PC-9 (cell line): ENCODE measurements around the gene NKAIN2. TPM values are rescaled to one million over a fixed set of nuclear protein-coding genes. Genes with fewer than 3 reads are reported as not detected.

Experiments used
- BruUV-seq: library from RNA; stranded (reverse); fragments of 400-500 nt; replicated peaks from 2 replicates; lab custom pipeline; 2021; lab: Mats Ljungman, UMichigan
- CTCF ChIA-PET: fragments of 300-600 bp; sonication (Branson Sonifier 250); formaldehyde crosslinking; loops from one replicate; lab custom pipeline; 2022; ENCODE audit warnings: antibody characterized with exemption; lab: Charles Lee
- POLR2A ChIA-PET: fragments of 300-600 bp; sonication (Branson Sonifier 250); formaldehyde crosslinking; loops from one replicate; lab custom pipeline; 2022; ENCODE audit warnings: antibody characterized with exemption; ENCODE audit not compliant: unreplicated experiment; lab: Charles Lee
- DNase-seq, 2 experiments: peaks; one replicate each; pipeline versions ENCODE4 v3.0.0 to v3.0.0-alpha.2; 2015 to 2022; ENCODE audit warnings: mixed read lengths in 1 of 2
- H2AFZ ChIP-seq: fragments of 200-600 bp; sonication (generic); 2 replicates; pipeline ENCODE4 v1.8.1; 2017; ENCODE audit warnings: antibody characterized with exemption
- H3F3A ChIP-seq: fragments of 200-600 bp; sonication (generic); 2 replicates; pipeline ENCODE4 v1.8.1; 2017; ENCODE audit warnings: antibody characterized with exemption, mild to moderate bottlenecking, low read depth; ENCODE audit not compliant: insufficient read depth
- H3K27ac ChIP-seq: fragments of 200-600 bp; sonication (generic); 2 replicates; pipeline ENCODE4 v1.6.1; 2016; ENCODE audit warnings: mixed run types
- H3K27me3 ChIP-seq: fragments of 200-600 bp; sonication (generic); 2 replicates; pipeline ENCODE4 v1.6.1; 2016; ENCODE audit warnings: low read depth, mixed run types; ENCODE audit not compliant: insufficient read depth
- H3K36me3 ChIP-seq: fragments of 200-600 bp; sonication (generic); 2 replicates; pipeline ENCODE4 v1.6.1; 2016; ENCODE audit warnings: low read depth, mixed run types
- H3K4me1 ChIP-seq: fragments of 200-600 bp; sonication (generic); replicated peaks from 2 replicates; pipeline ENCODE4 v1.6.1; 2016; ENCODE audit warnings: mixed run types; ENCODE audit not compliant: insufficient read depth
- H3K4me2 ChIP-seq: fragments of 200-600 bp; sonication (generic); 2 replicates; pipeline ENCODE4 v1.6.1; 2017; ENCODE audit warnings: mixed run types
- H3K4me3 ChIP-seq: fragments of 200-600 bp; sonication (generic); 2 replicates; pipeline ENCODE4 v1.6.1; 2016; ENCODE audit warnings: mixed run types
- H3K79me2 ChIP-seq: fragments of 200-600 bp; sonication (generic); 2 replicates; pipeline ENCODE4 v1.6.1; 2017; ENCODE audit warnings: low read depth, mixed run types
- H3K9me2 ChIP-seq: fragments of 200-600 bp; sonication (generic); 2 replicates; pipeline ENCODE4 v1.8.1; 2017; ENCODE audit warnings: mild to moderate bottlenecking; ENCODE audit not compliant: insufficient read depth
- H3K9me3 ChIP-seq: fragments of 200-600 bp; sonication (generic); 2 replicates; pipeline ENCODE4 v1.8.1; 2016; ENCODE audit warnings: low read depth; ENCODE audit not compliant: insufficient read depth
- H4K20me1 ChIP-seq: fragments of 200-600 bp; sonication (generic); 2 replicates; pipeline ENCODE4 v1.8.1; 2017; ENCODE audit not compliant: insufficient read depth
- CTCF ChIP-seq: fragments of 200-600 bp; sonication (generic); conservative IDR thresholded peaks from 2 replicates; pipeline ENCODE4 v1.6.1; 2017; ENCODE audit warnings: mixed run types, antibody characterized with exemption, mild to moderate bottlenecking, moderate library complexity
- EZH2 ChIP-seq: fragments of 200-600 bp; sonication (generic); IDR thresholded peaks from 2 replicates; pipeline ENCODE4 v1.8.0; 2017; ENCODE audit warnings: antibody characterized with exemption, low read depth
- intact Hi-C: fragments of 100-400 bp; cut with micrococcal nuclease; formaldehyde crosslinking; loops from one replicate; pipeline ENCODE4 v1.10.0; 2022; ENCODE audit not compliant: unreplicated experiment
- total RNA-seq: library from RNA; stranded (reverse); gene quantifications from 2 replicates; pipeline ENCODE4 v1.2.3, GENCODE V29; 2021

The NKAIN2 gene
- total RNA-seq, 1 experiment from 2014 or later, result not detected

- no peak for TF ChIP-seq CTCF
- TF ChIP-seq EZH2, result no peak
- intact Hi-C loops, result no loop called here
Observed at GRCh38 chr6:123770247-123770949, 33.3 kb upstream of the NKAIN2 start.

GRCh38 chr6:123771126-123771525 lies 32.5 kb upstream of the NKAIN2 start:
- CTCF ChIA-PET, result no interaction called here

More at GRCh38 chr6:123770247-123770949, 33.3 kb upstream of the NKAIN2 start:
- no peak for DNase-seq
- no peaks in the 10 kb centered on the region; the same call in 1 of the 2 replicates for H3K9me3 ChIP-seq
- BruUV-seq, result no TSS peak
- H3K4me3 ChIP-seq, result no peak overlapping the region
- no peaks in the 10 kb centered on the region for H4K20me1 ChIP-seq
- ChIA-PET POLR2A (no interaction called here), CTCF (no interaction called here)
- no peaks in the 10 kb centered on the region for H3F3A ChIP-seq
- H3K27me3 ChIP-seq, result no peaks in the 10 kb centered on the region
- H2AFZ ChIP-seq, result no peak overlapping the region
- no peaks in the 10 kb centered on the region for H3K9me2 ChIP-seq
- H3K79me2 ChIP-seq, result no peaks in the 10 kb centered on the region
- H3K4me1 ChIP-seq, result 0 out of 2 replicates have a peak, but pooled peaks cover 5% of the 10 kb centered on the region
- no peak overlapping the region for H3K27ac ChIP-seq
- H3K4me2 ChIP-seq, result no peak overlapping the region
- H3K36me3 ChIP-seq, result no peaks in the 10 kb centered on the region

GRCh38 chr6:123777563-123777962 lies 26.1 kb upstream of the NKAIN2 start:
- CTCF ChIA-PET, result no interaction called here

More at GRCh38 chr6:123771126-123771525, 32.5 kb upstream of the NKAIN2 start:
- Histone ChIP-seq H2AFZ (no peak overlapping the region), H3K36me3 (no peaks in the 10 kb centered on the region), H4K20me1 (no peaks in the 10 kb centered on the region), H3K4me1 (0 out of 2 replicates have a peak, but pooled peaks cover 5% of the 10 kb centered on the region), H3K4me3 (no peak overlapping the region), H3F3A (no peaks in the 10 kb centered on the region), H3K27me3 (no peaks in the 10 kb centered on the region), H3K4me2 (no peak overlapping the region), H3K79me2 (no peaks in the 10 kb centered on the region), H3K9me3 (no peaks in the 10 kb centered on the region; the same call in 1 of the 2 replicates), H3K27ac (no peak overlapping the region), H3K9me2 (no peaks in the 10 kb centered on the region)
- POLR2A ChIA-PET, result no interaction called here
- peak in 1 of 2 experiments; percentile 50 for DNase-seq
- BruUV-seq, result no TSS peak
- intact Hi-C loops, result no loop called here
- TF ChIP-seq EZH2 (no peak), CTCF (no peak)

More at GRCh38 chr6:123777563-123777962, 26.1 kb upstream of the NKAIN2 start:
- Histone ChIP-seq H3F3A (no peaks in the 10 kb centered on the region), H3K36me3 (no peaks in the 10 kb centered on the region), H3K27me3 (no peaks in the 10 kb centered on the region), H3K27ac (no peak overlapping the region), H3K4me1 (no peaks in the 10 kb centered on the region), H3K9me3 (no peaks in the 10 kb centered on the region), H3K9me2 (no peaks in the 10 kb centered on the region), H4K20me1 (no peaks in the 10 kb centered on the region), H3K4me3 (no peak overlapping the region), H3K79me2 (no peaks in the 10 kb centered on the region), H2AFZ (no peak overlapping the region), H3K4me2 (no peak overlapping the region)
- TF ChIP-seq CTCF (peak; percentile 48; the same call in 1 of the 2 replicates), EZH2 (no peak)
- DNase-seq, result no peak
- BruUV-seq, result no TSS peak
- intact Hi-C loops, result no loop called here
- POLR2A ChIA-PET, result no interaction called here
